Epithelial cell of esophagus (primary cell): ENCODE data around the gene PTPRM.

ENCODE experiments used
- DNase-seq: peaks from one replicate; pipeline ENCODE4 v3.0.0; 2010; ENCODE audit warnings: low read depth
- H3K4me3 ChIP-seq: 2 replicates; pipeline ENCODE4 v1.5.1; 2011; ENCODE audit warnings: mild to moderate bottlenecking, low read length, control low read depth
- TF ChIP-seq, protein P1 (sequence below): IDR thresholded peaks from 2 replicates; pipeline ENCODE4 v1.5.1; 2011; ENCODE audit warnings: low read depth, mild to moderate bottlenecking, low read length, control low read depth, inconsistent platforms; ENCODE audit not compliant: insufficient read depth; ENCODE audit errors: missing control alignments

PTPRM gene

GRCh38 chr18:8301427-8302172 lies 734.5 kb downstream of the PTPRM start:
- H3K4me3 ChIP-seq = no peak overlapping the region
- DNase-seq = no peak
- TF ChIP-seq, protein P1, sequence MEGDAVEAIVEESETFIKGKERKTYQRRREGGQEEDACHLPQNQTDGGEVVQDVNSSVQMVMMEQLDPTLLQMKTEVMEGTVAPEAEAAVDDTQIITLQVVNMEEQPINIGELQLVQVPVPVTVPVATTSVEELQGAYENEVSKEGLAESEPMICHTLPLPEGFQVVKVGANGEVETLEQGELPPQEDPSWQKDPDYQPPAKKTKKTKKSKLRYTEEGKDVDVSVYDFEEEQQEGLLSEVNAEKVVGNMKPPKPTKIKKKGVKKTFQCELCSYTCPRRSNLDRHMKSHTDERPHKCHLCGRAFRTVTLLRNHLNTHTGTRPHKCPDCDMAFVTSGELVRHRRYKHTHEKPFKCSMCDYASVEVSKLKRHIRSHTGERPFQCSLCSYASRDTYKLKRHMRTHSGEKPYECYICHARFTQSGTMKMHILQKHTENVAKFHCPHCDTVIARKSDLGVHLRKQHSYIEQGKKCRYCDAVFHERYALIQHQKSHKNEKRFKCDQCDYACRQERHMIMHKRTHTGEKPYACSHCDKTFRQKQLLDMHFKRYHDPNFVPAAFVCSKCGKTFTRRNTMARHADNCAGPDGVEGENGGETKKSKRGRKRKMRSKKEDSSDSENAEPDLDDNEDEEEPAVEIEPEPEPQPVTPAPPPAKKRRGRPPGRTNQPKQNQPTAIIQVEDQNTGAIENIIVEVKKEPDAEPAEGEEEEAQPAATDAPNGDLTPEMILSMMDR = no peak

DNA sequence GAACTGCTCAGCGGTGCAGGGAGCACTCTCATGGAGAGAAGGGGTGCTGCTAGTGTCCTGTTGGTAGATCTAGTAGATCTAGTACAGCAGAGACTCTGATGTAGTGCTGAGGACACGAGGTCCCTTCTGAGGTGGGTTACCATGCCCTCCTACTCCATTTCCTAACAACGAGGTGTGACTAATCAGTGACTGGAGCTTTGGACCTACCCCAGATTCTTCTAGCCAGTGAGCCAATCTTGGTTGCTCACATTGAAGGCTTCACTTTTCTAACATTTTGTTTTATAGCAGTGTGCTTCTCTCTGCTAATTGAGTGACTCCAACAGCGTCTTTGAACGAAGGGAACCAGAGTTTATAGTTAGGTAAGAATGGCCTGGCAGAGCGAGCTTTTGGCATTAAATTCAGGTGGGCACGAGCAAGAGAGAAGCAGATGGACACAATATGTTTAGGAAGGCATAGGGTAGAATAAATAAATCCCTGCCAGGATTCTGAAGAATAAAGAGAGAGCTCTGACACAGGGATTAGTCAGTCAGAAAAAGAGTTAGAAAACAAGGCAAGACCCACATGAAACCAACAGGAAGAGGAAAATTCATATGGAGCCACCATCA lies 736.1 kb downstream of the PTPRM start:
- H3K4me3 ChIP-seq = no peak overlapping the region
- no peak for DNase-seq
- TF ChIP-seq, protein P1 = no peak

- no peak overlapping the region for H3K4me3 ChIP-seq
- TF ChIP-seq, protein P1 = no peak
- peak; percentile 1 for DNase-seq
Observed at GRCh38 chr18:8307960-8308359, 740.8 kb downstream of the PTPRM start.

- H3K4me3 ChIP-seq = no peak overlapping the region
- DNase-seq = no peak
- TF ChIP-seq, protein P1 = no peak
Observed at GRCh38 chr18:8313043-8313442, 745.9 kb downstream of the PTPRM start.

DNA sequence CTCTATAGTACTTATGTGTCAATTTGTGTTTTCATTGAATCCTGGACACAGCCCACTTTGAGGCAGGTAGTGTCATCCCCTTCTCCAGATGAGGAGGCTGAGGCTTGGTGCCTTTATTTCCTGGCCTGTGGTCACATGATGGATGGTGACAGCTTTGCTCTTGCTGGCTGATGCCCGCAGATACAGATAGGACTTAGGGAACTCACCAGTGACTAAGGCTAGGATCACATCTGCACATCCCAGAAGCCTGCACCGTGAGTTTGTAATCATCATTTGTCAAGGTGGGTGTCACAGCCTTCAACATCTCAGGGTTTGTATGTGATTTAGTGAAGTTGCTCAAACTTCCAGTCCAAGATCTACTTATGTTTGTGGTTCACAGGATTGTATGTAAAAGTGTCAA lies 747.0 kb downstream of the PTPRM start:
- DNase-seq = no peak
- TF ChIP-seq, protein P1 = no peak
- H3K4me3 ChIP-seq = no peak overlapping the region

- TF ChIP-seq, protein P1 = no peak
- no peak overlapping the region for H3K4me3 ChIP-seq
- DNase-seq = no peak
Observed at GRCh38 chr18:8319798-8320489, 752.8 kb downstream of the PTPRM start.
